GM19351 (cell line): Measurements from ENCODE around the gene HES6.

Source experiments
- ATAC-seq: cut with Tn5 transposase; IDR thresholded peaks from one replicate; pipeline ENCODE4 v1.9.1; 2021; ENCODE audit warnings: mild to moderate bottlenecking, moderate library complexity; ENCODE audit not compliant: unreplicated experiment

Gene HES6

GRCh38 chr2:238256111-238256510, 16.3 kb upstream of the HES6 start:
- no peak for ATAC-seq

DNA sequence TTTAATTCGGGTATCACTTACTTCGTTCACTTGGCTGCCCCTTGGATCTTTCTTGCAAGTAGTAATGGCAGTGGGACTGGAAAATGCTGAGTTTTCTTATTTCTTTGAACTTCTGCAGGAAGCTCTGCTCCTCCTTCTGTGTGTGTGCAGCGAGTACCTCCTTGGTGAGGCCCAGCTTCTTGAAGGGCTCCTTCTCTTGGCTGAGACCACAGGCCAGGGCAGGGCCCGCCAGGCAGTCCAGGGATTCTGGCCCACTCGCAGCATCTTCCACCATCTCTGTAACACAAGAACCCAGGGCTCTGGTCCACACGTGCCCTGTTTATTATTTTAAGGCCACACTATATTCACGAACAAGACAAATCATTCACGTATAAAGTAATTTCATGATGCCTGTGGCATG, 15.8 kb upstream of the HES6 start:
- ATAC-seq = no peak

DNA sequence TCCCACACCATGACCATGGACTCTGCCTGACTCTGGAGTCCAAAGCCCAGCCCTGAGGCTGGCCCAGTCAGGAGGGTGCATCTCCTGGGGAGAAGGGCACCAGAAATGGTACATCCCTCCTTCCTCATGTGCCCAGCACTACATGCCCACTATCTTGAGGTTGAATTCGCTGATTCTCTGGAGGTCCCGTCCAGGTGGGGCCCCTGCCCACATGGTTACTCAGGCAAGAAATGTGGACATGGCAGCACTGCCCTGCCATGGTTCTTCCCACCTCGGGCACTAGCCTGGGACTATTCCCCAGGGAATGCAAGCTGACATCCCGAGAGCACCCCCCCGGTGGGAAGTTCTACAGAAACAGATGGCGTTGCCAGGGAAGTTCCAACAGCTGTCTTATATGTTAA, 15.3 kb upstream of the HES6 start:
- ATAC-seq = no peak

DNA sequence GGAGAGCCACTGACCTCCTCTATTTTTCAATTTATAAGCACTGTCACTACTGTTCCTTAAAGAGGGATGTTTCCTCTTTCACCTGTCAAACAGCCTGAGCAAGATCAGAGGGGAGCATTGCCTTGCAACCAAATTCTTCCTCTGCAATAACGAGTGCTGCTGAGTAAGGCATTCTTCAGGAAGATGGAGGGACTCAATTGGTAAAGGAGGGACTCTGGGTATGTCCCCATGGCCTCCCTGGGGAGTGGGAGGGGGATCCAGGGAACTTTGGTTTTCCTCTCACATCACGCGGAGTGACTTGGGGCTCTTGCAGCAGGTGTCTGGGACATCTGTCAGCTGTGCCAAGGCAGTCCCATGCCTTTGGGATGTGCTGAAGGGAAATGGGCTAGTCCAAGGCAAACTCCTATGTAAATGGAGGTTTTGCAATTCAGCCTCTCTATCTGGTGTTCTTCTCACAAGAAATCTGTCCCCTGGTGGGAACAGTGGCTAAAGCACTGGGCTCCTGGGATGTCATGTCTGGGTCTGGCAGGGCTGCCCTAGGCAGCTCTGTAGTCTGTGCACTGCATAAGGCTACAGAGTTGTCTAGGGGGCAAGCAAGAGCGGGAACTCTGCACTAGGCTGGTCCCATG, 14.4 kb upstream of the HES6 start:
- ATAC-seq = no peak

GRCh38 chr2:238252766-238253630, 13.2 kb upstream of the HES6 start:
- no peak for ATAC-seq

GRCh38 chr2:238251986-238252385, 12.1 kb upstream of the HES6 start:
- ATAC-seq = no peak

GRCh38 chr2:238251331-238251730, 11.5 kb upstream of the HES6 start:
- no peak for ATAC-seq

DNA sequence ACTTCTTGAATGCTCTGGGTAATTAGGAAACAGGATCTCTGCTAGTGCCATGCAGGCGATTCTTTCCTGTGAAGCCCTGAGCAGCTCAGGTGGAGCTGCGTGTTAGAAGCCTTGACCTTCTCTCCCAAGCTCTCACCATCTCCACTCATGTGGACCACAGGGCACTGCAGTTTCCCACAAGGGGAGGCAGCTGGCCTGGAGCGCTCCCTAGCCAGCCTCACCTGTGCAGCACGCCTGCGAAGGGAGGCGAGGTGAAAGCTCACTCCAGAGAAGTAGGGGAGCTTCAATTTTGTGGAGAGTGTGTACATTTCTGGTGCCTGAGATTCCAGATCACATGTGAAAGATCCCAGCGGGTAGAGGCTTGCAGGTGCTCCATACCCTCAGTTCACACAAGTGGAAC, 11.1 kb upstream of the HES6 start:
- ATAC-seq = no peak

GRCh38 chr2:238247841-238248453, 8.1 kb upstream of the HES6 start:
- no peak for ATAC-seq

- ATAC-seq = no peak
Measured at GRCh38 chr2:238247002-238247822, 7.4 kb upstream of the HES6 start.

GRCh38 chr2:238244151-238244550, 4.3 kb upstream of the HES6 start:
- no peak for ATAC-seq

- ATAC-seq = no peak
Measured at GRCh38 chr2:238243496-238244076, 3.7 kb upstream of the HES6 start.

DNA sequence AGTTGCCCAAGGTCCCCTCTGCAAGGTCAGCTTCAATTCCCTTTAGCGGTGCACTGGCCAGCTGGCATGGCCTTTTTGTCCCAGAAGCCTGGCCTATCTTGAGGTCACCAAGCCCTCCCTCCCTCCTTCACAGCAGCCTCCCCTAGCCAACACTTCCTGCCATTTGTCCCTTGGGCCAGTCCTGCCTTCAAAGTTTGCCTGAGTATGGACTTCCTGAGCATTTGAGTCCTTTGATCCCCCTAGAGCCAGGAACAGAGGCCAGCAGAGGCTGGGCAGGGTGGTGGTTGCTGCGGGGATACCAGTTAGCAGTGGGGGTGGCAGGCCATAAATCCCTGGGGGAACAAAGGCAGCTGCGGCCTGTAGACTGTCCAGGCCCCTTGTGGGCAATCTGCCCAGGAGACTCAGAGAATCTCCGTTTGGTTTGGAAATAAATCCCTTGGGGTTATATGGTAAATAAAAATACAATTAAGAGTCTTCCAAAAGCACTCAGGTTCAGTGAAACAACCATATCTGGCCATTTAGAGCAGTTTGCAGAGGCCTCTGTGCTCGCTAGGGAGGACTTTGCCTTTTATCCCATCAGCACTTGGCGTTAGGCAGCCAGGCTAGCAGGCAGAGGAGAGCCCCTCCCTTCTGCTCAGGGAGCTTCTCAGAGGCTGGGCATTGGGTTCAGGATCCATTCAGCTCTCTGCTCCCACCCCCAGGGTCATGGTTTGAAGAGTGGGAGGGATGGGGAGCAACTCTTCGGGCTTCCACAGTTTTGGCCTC, 3.1 kb upstream of the HES6 start:
- no peak for ATAC-seq

GRCh38 chr2:238241970-238242369, 2.1 kb upstream of the HES6 start:
- no peak for ATAC-seq

- ATAC-seq = no peak
Measured at GRCh38 chr2:238240757-238241711, 1.2 kb upstream of the HES6 start.

DNA sequence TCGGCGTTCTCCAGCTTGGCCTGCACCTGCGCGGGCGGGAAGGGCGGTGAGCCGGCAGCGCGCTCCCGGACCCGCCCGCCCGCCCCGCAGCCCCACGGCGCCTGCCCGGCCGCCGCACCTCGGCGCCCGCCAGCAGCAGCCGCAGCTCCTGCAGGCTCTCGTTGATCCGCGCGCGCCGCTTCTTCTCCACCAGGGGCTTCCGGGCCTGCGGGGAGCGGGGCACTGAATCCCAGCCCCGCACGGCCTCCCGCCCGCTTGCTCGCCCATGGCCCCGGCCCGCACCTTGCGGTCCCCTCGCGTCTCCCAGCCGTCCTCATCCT, 335 bp downstream of the HES6 start:
- ATAC-seq = peak; percentile 10

- ATAC-seq = no peak
Measured at GRCh38 chr2:238238766-238239542, 884 bp downstream of the HES6 start.

DNA sequence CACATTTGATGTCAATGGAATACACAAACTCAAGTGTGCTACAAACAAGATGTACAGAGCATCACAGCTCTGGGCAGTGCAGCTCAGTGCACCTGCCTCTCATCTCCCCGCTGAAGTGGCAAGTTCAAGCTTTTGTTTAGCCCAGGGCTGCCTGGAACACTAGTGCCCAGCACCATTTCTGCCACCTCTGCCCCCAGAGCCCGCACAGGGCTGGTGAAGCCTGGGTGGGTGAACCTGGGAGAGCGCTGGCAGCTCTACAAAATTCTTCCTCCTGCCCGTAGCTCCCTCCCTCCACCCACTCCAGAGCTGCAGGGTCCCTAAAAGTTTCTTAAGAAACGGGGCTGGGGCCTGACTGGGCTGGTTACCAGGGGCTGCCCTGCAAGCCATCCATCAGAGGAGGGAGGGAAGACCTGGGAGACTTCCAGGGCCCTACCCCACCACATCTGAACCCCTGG, 1.5 kb downstream of the HES6 start:
- ATAC-seq = no peak
